Glutamatergic neuron (in vitro differentiated cells): ENCODE measurements around the gene FRAS1. TPM values are rescaled to one million over a fixed set of nuclear protein-coding genes. Genes with fewer than 3 reads are reported as not detected.
"Not testable (repeated sequence)": the region's sequence is repeated elsewhere in the genome, so short reads cannot be mapped to it uniquely, and the experiment has no call there.

ENCODE experiments used
- DNase-seq: peaks from one replicate; pipeline ENCODE4 v3.0.0; 2022
- H3K27ac Mint-ChIP-seq: one replicate; pipeline ENCODE4 v1.8.0; 2020; ENCODE audit warnings: mild to moderate bottlenecking, mixed read lengths, inconsistent platforms; ENCODE audit not compliant: unreplicated experiment
- H3K27me3 Mint-ChIP-seq: one replicate; pipeline ENCODE4 v1.8.0; 2020; ENCODE audit warnings: mild to moderate bottlenecking, moderate library complexity, mixed read lengths, inconsistent platforms; ENCODE audit not compliant: unreplicated experiment
- H3K36me3 Mint-ChIP-seq: one replicate; pipeline ENCODE4 v1.8.0; 2020; ENCODE audit warnings: mild to moderate bottlenecking, mixed read lengths, inconsistent platforms; ENCODE audit not compliant: unreplicated experiment
- H3K4me1 Mint-ChIP-seq: one replicate; pipeline ENCODE4 v1.8.0; 2020; ENCODE audit warnings: mild to moderate bottlenecking, low read depth, mixed read lengths, inconsistent platforms; ENCODE audit not compliant: unreplicated experiment
- H3K4me3 Mint-ChIP-seq: one replicate; pipeline ENCODE4 v1.8.0; 2020; ENCODE audit warnings: mild to moderate bottlenecking, mixed read lengths, inconsistent platforms; ENCODE audit not compliant: unreplicated experiment
- H3K9me3 Mint-ChIP-seq: one replicate; pipeline ENCODE4 v1.8.0; 2020; ENCODE audit warnings: mild to moderate bottlenecking, moderate library complexity, mixed read lengths, inconsistent platforms; ENCODE audit not compliant: unreplicated experiment
- total RNA-seq: library from RNA; stranded (reverse); fragmentation: NEBNext Ultra II Directional; extraction: Animal tissue kit (Norgen Biotek cat#: 25700); gene quantifications from one replicate; pipeline ENCODE4 v1.2.1, GENCODE V29; 2021; ENCODE audit not compliant: unreplicated experiment
- TF ChIP-seq, protein P1 (sequence below): fragments of 200-600 bp; sonication (generic); IDR thresholded peaks from one replicate; pipeline ENCODE4 v1.5.0; 2021; ENCODE audit not compliant: partially characterized antibody, unreplicated experiment

FRAS1 gene
- total RNA-seq, 1 donor from 2014 or later: 18.7 TPM

DNA sequence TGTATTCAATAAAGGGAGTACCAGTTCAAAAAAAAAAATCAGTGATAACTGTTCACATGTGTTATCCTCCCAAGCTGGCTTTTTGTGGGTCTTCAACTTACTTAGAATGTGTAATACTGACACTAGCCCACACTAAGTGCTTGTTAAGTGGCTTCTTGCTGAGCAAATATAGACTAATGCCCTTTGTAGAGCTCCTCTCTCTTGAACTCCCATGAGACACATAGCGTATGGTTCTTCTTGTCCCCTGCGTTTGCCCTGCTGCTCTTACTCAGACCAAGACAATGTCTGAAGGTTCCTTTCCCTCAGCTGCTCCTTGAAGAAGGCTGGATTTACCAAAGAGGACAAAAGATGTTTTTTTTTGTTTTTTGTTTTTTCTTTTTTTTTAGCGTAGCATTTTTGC is 110.9 kb downstream of the FRAS1 start:
- DNase-seq: no peak
- TF ChIP-seq, protein P1, sequence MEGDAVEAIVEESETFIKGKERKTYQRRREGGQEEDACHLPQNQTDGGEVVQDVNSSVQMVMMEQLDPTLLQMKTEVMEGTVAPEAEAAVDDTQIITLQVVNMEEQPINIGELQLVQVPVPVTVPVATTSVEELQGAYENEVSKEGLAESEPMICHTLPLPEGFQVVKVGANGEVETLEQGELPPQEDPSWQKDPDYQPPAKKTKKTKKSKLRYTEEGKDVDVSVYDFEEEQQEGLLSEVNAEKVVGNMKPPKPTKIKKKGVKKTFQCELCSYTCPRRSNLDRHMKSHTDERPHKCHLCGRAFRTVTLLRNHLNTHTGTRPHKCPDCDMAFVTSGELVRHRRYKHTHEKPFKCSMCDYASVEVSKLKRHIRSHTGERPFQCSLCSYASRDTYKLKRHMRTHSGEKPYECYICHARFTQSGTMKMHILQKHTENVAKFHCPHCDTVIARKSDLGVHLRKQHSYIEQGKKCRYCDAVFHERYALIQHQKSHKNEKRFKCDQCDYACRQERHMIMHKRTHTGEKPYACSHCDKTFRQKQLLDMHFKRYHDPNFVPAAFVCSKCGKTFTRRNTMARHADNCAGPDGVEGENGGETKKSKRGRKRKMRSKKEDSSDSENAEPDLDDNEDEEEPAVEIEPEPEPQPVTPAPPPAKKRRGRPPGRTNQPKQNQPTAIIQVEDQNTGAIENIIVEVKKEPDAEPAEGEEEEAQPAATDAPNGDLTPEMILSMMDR: no peak
- H3K9me3 Mint-ChIP-seq: peaks cover 5% of the 10 kb centered on the region
- H3K4me3 Mint-ChIP-seq: peak overlapping the region; percentile 10
- H3K27ac Mint-ChIP-seq: peak overlapping the region; percentile 76
- H3K4me1 Mint-ChIP-seq: peaks cover 27% of the 10 kb centered on the region
- peaks cover 9% of the 10 kb centered on the region for H3K27me3 Mint-ChIP-seq
- no peaks in the 10 kb centered on the region for H3K36me3 Mint-ChIP-seq

DNA sequence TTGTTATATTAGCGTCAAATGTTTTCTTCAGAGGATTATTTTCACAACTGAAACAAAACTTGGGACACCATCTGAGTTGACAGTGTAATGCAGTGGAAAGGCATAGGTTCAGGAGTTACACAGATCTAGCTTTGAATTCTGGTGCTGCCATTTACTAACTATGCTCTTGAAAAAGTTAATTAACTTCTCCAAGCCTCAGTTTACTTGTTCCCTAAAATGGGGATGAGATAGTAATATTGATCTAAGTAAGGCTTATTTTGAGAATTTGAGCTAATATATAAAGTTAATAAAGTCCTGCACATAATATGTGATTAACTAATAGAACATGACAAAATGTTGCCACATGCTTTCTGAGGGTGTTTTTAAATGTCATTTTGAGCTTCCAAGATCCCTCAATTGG is 112.6 kb downstream of the FRAS1 start:
- H3K27me3 Mint-ChIP-seq: peaks cover 9% of the 10 kb centered on the region
- H3K4me1 Mint-ChIP-seq: peaks cover 33% of the 10 kb centered on the region
- no peaks in the 10 kb centered on the region for H3K36me3 Mint-ChIP-seq
- TF ChIP-seq, protein P1: no peak
- no peak overlapping the region for H3K27ac Mint-ChIP-seq
- no peak for DNase-seq
- no peak overlapping the region for H3K4me3 Mint-ChIP-seq
- peaks cover 5% of the 10 kb centered on the region for H3K9me3 Mint-ChIP-seq

DNA sequence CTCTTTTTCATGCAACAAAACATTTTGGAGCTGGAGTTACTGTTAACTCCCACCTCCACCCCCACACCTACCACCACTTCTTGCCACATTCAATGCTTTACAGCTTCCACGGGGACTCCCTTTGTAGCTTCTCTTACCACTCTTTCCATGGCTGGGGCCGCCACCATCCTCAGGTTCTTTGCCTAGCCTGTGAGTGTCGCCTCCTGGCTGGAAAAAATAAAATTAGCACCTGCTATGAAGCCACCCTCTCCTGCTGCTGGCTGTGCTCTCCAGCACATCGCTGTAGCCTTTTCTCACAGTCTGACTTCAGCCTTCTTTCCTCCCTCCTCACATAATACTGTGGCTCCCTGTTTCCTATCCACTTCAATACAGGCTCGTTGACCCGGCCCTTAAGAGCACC is 114.4 kb downstream of the FRAS1 start:
- Mint-ChIP-seq H3K27me3 (peaks cover 9% of the 10 kb centered on the region), H3K4me1 (peaks cover 36% of the 10 kb centered on the region), H3K4me3 (peak overlapping the region; percentile 21), H3K36me3 (no peaks in the 10 kb centered on the region), H3K9me3 (peaks cover 5% of the 10 kb centered on the region), H3K27ac (no peak overlapping the region)
- no peak for DNase-seq
- TF ChIP-seq, protein P1: no peak

DNA sequence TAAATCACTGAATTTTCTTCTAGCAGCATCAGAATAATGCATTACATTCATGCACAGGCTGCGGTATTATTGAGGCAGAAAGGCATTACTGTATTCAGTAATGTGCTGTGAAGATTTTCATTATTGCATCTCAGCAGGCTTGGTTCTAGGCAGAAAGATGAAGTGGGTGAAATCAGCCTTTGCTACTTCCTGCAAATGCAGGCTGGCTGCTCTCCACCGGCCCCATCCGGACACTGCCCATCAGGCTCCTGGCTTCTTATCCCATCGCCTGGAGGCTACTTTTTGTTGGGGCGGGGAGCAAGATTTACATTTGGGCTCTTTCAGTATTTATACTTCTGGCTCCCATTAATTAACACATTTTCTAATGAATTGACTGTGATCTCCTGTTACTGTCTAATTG is 117.8 kb downstream of the FRAS1 start:
- H3K27ac Mint-ChIP-seq: no peak overlapping the region
- peaks cover 4% of the 10 kb centered on the region for H3K27me3 Mint-ChIP-seq
- no peaks in the 10 kb centered on the region for H3K36me3 Mint-ChIP-seq
- DNase-seq: no peak
- TF ChIP-seq, protein P1: no peak
- H3K4me1 Mint-ChIP-seq: peaks cover 25% of the 10 kb centered on the region
- H3K9me3 Mint-ChIP-seq: no peaks in the 10 kb centered on the region
- no peak overlapping the region for H3K4me3 Mint-ChIP-seq

DNA sequence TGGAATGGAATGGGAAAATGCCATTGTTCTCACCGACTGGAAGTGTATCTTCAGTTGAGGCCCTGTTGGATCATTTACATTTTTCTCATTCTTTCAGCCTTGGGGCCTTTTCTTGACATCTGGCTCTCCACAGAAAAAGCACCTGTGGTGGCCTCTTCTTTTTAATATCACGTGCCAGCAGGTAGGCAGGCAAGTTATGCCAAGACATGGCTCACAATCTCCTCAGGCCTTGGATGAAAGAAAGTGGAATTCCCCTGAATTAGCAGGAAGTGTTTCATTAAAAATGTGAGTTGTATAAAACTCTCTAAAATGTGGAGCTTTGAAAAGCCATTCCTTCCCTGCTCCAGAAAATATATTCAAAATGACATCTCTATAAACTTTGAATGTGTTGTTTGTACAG is 122.1 kb downstream of the FRAS1 start:
- DNase-seq: no peak
- TF ChIP-seq, protein P1: no peak
- H3K36me3 Mint-ChIP-seq: no peaks in the 10 kb centered on the region
- H3K4me3 Mint-ChIP-seq: no peak overlapping the region
- H3K9me3 Mint-ChIP-seq: no peaks in the 10 kb centered on the region
- no peak overlapping the region for H3K27ac Mint-ChIP-seq
- peaks cover 15% of the 10 kb centered on the region for H3K4me1 Mint-ChIP-seq
- peaks cover 2% of the 10 kb centered on the region for H3K27me3 Mint-ChIP-seq

DNA sequence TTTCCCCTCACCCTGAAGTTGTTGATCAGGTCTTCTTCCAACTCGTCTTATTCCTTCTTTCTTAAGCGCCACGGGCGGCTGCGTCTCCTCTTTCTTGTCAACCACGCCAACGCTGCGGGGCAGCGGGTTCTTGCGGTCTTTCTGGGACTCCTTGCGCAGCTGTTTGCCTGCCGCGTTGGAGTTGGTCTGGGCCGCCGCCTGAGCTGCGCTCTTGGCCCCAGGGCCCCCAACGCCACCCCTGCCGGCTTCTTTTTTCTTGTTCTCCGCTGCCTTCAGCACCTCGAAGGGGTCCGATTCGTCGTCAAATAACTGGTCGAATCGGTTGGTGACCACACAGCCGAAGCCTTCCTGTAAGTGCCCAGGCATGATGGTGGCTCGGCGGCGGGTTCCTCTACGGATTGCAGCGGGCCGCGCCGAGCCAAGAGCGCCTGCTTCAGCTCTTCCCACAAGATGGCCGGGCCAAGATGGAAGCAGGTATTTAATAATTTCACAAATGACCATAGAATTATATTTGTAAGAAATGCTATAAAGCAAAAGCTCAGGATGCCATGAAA is 124.6 kb downstream of the FRAS1 start:
- not testable (repeated sequence) for H3K9me3 Mint-ChIP-seq, H3K4me3 Mint-ChIP-seq, H3K36me3 Mint-ChIP-seq, H3K27me3 Mint-ChIP-seq, DNase-seq, H3K27ac Mint-ChIP-seq
- H3K4me1 Mint-ChIP-seq: peaks cover 12% of the 10 kb centered on the region
